HG02588 (cell line): Measurements from ENCODE around the gene SCML2.
"Not testable (repeated sequence)": the region's sequence is repeated elsewhere in the genome, so short reads cannot be mapped to it uniquely, and the experiment has no call there.

Source experiments
- ATAC-seq: cut with Tn5 transposase; IDR thresholded peaks from one replicate; pipeline ENCODE4 v1.9.1; 2021; ENCODE audit warnings: mild to moderate bottlenecking, moderate library complexity; ENCODE audit not compliant: unreplicated experiment

The SCML2 gene

GRCh38 chrX:18271725-18272124 is 82.8 kb downstream of the SCML2 start:
- no peak for ATAC-seq

GRCh38 chrX:18271309-18271708 is 83.2 kb downstream of the SCML2 start:
- no peak for ATAC-seq

- ATAC-seq: no peak
Observed at GRCh38 chrX:18255059-18255458, 99.4 kb downstream of the SCML2 start.

- no peak for ATAC-seq
Observed at GRCh38 chrX:18252644-18253359, 101.7 kb downstream of the SCML2 start.

- not testable (repeated sequence) for ATAC-seq
Observed at GRCh38 chrX:18229646-18230045, 124.8 kb downstream of the SCML2 start.

- no peak for ATAC-seq
Observed at GRCh38 chrX:18228069-18228468, 126.4 kb downstream of the SCML2 start.

GRCh38 chrX:18227458-18227857 is 127.0 kb downstream of the SCML2 start:
- ATAC-seq: no peak

GRCh38 chrX:18220786-18221185 is 133.7 kb downstream of the SCML2 start, which contains the start of gene BEND2:
Gene BEND2 (minus strand): TSS chrX:18220886. CDS start chrX:18220750, 136 bp downstream.
- no peak for ATAC-seq

- ATAC-seq: no peak
Observed at GRCh38 chrX:18210470-18210869, 144.0 kb downstream of the SCML2 start.

GRCh38 chrX:18206657-18207056 is 147.8 kb downstream of the SCML2 start:
- no peak for ATAC-seq

GRCh38 chrX:18203631-18204030 is 150.9 kb downstream of the SCML2 start:
- ATAC-seq: no peak

GRCh38 chrX:18194688-18195087 is 159.8 kb downstream of the SCML2 start:
- no peak for ATAC-seq
